Muscle of arm (tissue), 14 donors: Measurements from ENCODE around the gene SDHAF3. TPM values are rescaled to one million over a fixed set of nuclear protein-coding genes. Genes with fewer than 3 reads are reported as not detected.
A peak's percentile ranks its signal among the peaks of the same experiment; 100 is the strongest.
"Not testable (repeated sequence)": the region's sequence is repeated elsewhere in the genome, so short reads cannot be mapped to it uniquely, and the experiment has no call there.

Experiments used
- DNase-seq: peaks from one replicate; pipeline ENCODE4 v3.0.0-alpha.2; 2013
- long read RNA-seq, 11 donors: transcript quantifications; one replicate each; lab custom pipeline, GENCODE V29; 2026
- polyA plus RNA-seq, 12 donors: library from polyadenylated mRNA; unstranded; fragments of 120-200 nt; gene quantifications; one replicate each; pipeline ENCODE4 v1.2.1, GENCODE V29; 2013; ENCODE audit not compliant: insufficient read length in 12 of 12

Gene SDHAF3
- 10 to 100 TPM in 11 of 12 donors, not detected in 1; 18.6 to 35.4 (median 22.6) TPM for polyA plus RNA-seq
- long read RNA-seq, donor 1, transcript SDHAF3-202 (2 exons, 2,060 nt), result major isoform, 21 of 21 reads
- long read RNA-seq, donor 1, partial matches to known transcripts, result 0 of 21 reads
- long read RNA-seq, donor 1, other reads (novel, unspliced or antisense), result 0 of 21 reads
- long read RNA-seq, donor 2, transcript SDHAF3-202 (2 exons, 2,060 nt), result major isoform, 33 of 38 reads
- long read RNA-seq, donor 2, partial matches to known transcripts, result 0 of 38 reads
- long read RNA-seq, donor 2, other reads (novel, unspliced or antisense), result 5 of 38 reads
- long read RNA-seq, donor 3, transcript SDHAF3-202 (2 exons, 2,060 nt), result major isoform, 10 of 10 reads
- long read RNA-seq, donor 3, partial matches to known transcripts, result 0 of 10 reads
- long read RNA-seq, donor 3, other reads (novel, unspliced or antisense), result 0 of 10 reads
- long read RNA-seq, donor 4, transcript SDHAF3-202 (2 exons, 2,060 nt), result major isoform, 7 of 7 reads
- long read RNA-seq, donor 4, partial matches to known transcripts, result 0 of 7 reads
- long read RNA-seq, donor 4, other reads (novel, unspliced or antisense), result 0 of 7 reads
- long read RNA-seq, donor 5, transcript SDHAF3-202 (2 exons, 2,060 nt), result major isoform, 22 of 22 reads
- long read RNA-seq, donor 5, partial matches to known transcripts, result 0 of 22 reads
- long read RNA-seq, donor 5, other reads (novel, unspliced or antisense), result 0 of 22 reads
- long read RNA-seq, donor 6, transcript SDHAF3-202 (2 exons, 2,060 nt), result major isoform, 12 of 12 reads
- long read RNA-seq, donor 6, partial matches to known transcripts, result 0 of 12 reads
- long read RNA-seq, donor 6, other reads (novel, unspliced or antisense), result 0 of 12 reads
- long read RNA-seq, donor 7, transcript SDHAF3-202 (2 exons, 2,060 nt), result major isoform, 12 of 12 reads
- long read RNA-seq, donor 7, partial matches to known transcripts, result 0 of 12 reads
- long read RNA-seq, donor 7, other reads (novel, unspliced or antisense), result 0 of 12 reads
- long read RNA-seq, donor 8, transcript SDHAF3-202 (2 exons, 2,060 nt), result major isoform, 20 of 20 reads
- long read RNA-seq, donor 8, partial matches to known transcripts, result 0 of 20 reads
- long read RNA-seq, donor 8, other reads (novel, unspliced or antisense), result 0 of 20 reads
- long read RNA-seq, donor 9, transcript SDHAF3-202 (2 exons, 2,060 nt), result major isoform, 7 of 7 reads
- long read RNA-seq, donor 9, partial matches to known transcripts, result 0 of 7 reads
- long read RNA-seq, donor 9, other reads (novel, unspliced or antisense), result 0 of 7 reads
- long read RNA-seq, donor 10, transcript SDHAF3-202 (2 exons, 2,060 nt), result major isoform, 20 of 20 reads
- long read RNA-seq, donor 10, partial matches to known transcripts, result 0 of 20 reads
- long read RNA-seq, donor 10, other reads (novel, unspliced or antisense), result 0 of 20 reads
- long read RNA-seq, donor 11, transcript SDHAF3-202 (2 exons, 2,060 nt), result major isoform, 17 of 17 reads
- long read RNA-seq, donor 11, partial matches to known transcripts, result 0 of 17 reads
- long read RNA-seq, donor 11, other reads (novel, unspliced or antisense), result 0 of 17 reads

- peak; percentile 98 for DNase-seq
Measured at GRCh38 chr7:97117372-97118188, at the start of gene SDHAF3. Gene SDHAF3 (plus strand): TSS chr7:97117698. CDS start chr7:97117724, 26 bp downstream.

DNA sequence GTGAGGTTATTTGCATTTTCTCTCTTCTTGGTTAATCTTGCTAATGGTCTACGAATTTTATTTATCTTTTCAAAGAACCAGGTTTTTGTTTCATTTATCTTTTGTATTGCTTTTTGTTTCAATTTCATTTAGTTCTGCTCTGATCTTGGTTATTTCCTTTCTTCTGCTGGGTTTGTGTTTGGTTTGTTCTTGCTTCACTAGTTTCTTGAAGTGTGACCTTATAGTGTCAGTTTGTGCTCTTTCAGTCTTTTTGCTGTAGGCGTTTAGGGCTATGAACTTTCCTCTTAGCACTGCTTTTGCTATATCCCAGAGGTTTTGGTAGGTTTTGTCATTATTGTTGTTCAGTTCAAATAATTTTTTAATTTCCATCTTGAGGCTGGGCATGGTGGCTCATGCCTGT, 45.5 kb upstream of the SDHAF3 start:
- not testable (repeated sequence) for DNase-seq

DNA sequence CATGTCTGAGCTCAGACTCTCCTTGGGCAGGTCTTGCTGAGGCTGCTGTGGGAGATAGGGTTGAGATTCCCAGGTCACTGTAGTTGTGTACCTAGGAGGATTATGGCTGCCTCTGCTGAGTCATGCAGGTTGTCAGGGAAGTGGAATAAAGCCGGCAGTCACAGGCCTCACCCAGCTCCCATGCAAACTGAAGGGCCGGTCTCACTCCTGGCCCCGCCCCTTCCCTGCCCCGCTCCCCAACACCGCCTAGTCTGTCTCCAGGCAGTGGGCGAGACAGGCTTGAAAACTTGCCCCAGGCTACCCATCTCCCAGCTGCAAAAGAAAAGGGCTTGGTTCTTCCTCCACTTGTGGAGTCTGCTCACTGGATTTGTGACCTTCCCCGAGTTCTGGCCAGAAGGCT, 41.6 kb upstream of the SDHAF3 start:
- no peak for DNase-seq

DNA sequence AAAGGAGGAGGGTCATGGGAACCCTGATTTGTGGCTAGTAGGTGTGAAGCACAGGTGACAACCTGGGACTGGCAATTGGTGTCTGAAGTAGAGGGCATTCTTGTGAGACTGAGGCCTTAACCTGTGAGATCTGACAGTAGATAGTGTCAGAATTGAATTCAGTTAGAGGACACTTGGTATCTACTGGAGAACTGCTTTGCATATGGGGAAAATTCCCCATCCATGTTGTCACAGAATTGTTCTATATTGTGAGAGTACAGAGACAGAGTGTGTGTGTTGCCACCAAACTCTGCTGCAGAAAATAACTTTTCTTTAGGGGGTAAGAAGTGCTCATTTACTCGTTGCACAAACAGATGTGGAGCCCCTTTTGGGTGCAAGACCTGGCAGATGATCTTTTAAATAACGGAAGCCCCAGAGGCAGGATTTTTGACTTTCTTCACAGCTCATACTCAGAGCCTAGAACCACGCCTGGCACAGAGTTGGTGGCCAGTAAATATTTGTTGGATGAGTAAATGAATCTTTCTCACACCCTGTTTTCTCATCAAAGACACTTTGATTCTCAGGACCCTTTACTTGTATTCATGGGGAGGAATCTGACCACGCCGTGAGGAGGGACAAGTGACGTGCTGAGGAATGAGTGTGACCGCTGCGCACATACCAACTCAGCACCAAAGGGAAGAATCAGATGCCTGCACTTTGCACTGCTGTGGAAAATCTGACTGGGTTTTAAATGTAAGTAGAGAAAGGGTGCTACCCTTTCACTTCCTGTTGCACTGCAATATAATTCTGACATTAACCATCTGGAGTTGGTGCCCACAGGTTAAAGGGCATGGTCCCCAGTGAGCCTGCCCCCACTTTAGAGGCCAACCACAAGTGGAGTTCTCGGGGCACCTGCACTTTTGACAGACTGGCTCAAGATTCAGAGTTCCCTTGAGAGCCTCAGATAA, 39.2 kb upstream of the SDHAF3 start:
- no peak for DNase-seq

DNA sequence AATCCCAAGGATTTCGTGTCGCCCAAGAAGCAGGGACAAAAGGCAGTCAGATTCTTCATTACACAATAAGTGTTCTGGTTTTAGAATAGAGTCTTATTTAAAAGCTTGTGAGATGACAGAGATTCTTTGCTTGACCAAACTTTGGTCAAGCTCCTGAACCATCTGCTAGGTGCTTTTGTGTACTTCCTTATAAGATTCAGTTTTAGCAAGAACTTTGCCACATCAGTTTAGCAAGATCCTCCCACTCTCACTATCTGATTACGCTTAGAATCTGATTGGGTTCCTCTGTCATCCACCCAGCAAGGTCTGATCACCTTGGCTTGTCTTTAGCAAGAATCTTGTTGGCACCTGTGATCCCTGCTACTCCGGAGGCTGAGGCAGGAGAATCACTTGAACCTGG, 38.2 kb upstream of the SDHAF3 start:
- no peak for DNase-seq

DNA sequence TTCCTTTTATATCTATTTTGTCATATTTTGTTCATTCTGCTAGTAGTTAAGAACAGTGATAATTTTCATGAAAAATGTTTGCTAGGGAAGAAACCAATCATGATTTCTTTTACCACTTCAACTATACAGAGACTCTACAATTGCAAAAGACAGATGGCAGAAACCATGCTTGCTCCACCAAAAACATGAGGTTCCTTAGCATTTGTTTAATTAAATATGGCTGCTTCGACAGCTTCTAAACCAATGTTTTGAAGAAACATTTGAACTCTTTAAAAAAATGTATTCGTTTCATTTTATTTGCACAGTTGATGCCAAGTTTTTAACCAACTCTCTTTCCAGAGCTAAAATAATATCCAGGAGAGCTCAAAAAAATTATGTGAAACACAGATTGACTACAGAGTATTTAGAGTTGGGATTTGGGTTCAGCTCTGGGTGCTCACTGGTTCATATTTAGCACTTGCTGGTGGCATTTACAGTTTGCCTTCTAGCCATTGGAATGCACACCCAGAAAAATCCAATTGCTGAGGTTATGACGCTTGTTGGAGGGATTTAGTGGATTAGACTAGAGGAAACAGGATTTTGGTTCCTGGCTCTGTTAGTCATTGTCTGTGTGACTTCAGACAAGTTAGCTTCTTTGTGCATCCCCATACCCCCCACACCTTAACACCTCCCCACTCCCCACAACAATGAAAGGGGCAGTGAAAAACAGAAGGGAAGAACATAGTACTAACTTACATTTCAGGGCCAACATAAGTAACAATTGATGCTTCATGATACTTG, 35.8 kb upstream of the SDHAF3 start:
- DNase-seq, result no peak

DNA sequence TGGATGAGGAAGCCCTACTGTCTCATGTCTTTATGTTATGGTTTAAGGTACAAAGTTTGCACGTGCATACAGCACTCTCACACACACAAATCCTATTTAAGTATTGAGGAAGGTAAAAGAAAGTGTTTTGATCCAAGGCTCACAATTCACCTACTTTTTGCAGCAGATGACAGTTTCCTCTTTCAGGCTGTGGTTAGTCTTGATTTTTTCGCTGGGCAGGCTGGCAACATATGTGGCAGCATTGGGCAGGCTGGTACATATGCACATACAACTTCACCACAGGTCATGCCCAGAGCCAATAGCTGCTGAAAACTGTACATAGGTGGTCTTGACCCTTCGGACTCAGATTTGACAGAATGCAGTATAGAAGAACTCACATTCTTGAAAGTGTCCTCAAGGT, 29.1 kb upstream of the SDHAF3 start:
- no peak for DNase-seq

DNA sequence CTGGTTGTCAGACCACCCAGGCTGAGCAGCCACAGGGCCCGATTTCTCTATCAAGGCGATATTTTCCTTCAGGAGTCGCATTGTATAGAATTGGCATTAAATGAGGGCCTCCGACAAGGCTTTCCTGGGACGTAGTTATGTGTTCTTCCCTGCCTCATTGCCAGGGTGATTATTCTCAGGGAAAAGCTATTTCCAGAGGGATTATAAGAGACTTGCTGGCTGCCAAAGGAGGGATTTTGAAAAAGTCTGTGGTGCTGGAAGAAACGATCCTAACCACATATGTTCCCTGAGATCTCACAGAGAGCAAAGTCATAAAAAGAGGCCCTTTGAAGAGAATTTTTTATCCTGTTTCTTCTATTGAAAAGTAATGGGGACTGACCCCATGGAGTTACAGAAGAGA, 27.7 kb upstream of the SDHAF3 start:
- DNase-seq, result no peak

DNA sequence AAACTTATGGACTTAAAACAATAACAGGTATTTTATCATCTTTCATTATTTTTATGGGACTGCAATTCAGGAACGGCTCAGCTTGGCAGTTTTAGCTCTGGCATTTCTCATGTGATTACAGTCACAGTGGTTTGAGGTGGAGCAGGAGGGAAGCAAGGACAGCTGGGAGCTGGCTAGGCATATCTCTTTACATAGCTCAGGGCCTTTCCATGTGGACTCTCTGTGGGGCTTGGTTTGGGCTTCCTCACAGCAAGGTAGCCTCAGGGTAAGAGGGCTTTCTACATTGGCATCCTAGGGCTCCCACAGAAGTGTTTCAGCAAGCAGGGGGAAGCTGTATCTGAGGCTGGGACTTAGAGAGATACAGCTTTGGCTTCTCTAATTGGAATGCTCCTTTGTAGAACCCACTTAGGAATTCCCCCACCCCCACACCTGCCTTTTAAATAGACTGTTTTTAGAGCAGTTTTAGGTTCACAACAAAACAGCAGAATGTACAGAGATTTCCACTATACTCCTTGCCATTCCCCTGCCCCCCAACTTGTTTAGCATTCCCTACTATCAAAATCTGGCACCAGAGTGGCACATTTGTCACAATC, 26.6 kb upstream of the SDHAF3 start:
- no peak for DNase-seq

- no peak for DNase-seq
Measured at GRCh38 chr7:97094284-97094930, 23.1 kb upstream of the SDHAF3 start.

DNA sequence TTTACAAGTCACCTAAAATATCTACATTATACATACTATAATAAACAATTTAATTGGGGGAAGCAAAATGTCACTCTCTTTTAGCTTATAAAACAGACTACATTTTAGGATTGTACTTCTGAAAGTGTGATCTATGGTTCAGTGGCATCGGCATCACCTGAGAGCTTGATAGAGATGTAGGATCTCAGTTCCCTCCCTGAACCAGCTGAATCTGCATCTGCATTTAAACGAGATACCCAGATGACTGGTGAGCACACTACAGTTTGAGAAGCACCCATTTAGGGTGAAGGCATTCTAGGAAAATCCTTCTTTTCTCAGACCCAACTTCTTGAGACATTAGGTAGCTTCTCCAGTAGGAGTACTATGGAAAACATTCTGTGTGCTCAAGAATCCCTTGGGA, 21.5 kb upstream of the SDHAF3 start:
- DNase-seq, result no peak

DNA sequence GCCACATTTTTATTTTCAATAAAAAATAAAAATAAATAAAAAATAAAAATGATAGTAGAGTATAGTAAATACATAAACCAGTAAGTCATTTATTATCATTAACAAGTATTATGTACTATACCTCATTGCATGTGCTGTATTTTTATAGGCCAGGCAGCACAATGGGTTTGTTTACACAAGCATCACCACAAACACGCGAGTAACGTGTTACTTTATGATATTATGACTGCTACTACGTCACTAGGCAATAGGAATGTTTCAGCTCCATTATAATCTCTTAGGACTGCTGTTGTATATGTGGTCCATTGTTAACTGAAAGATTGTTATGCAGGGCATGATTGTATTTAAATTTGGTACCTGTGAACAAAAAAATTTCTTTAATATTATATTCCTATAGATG, 20.8 kb upstream of the SDHAF3 start:
- no peak for DNase-seq

DNA sequence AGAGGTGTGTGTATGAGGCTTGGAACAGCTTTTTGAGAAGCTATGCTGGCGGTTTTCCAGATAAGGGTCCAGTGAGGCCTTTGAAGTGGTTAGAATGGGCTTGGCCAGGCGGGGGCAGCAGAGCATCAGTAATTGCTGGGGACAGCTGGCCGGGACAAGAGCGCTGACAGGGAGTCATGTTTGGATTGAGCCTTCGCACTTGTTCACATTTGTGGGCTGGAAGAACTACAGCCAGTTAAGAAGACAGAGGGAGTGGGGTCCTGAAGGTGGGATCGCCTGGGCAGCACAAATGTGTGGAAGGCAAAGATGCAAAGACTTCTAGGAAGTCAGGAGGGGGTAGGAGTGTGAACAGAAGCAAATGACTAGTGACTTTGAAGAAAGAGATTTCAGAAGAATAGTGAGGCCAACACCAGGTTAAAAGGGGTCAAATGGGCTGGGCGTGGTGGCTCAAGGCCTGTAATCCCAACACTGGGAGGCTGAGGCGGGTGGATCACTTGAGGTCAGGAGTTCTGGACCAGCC, 12.7 kb upstream of the SDHAF3 start:
- peak; percentile 64 for DNase-seq

DNA sequence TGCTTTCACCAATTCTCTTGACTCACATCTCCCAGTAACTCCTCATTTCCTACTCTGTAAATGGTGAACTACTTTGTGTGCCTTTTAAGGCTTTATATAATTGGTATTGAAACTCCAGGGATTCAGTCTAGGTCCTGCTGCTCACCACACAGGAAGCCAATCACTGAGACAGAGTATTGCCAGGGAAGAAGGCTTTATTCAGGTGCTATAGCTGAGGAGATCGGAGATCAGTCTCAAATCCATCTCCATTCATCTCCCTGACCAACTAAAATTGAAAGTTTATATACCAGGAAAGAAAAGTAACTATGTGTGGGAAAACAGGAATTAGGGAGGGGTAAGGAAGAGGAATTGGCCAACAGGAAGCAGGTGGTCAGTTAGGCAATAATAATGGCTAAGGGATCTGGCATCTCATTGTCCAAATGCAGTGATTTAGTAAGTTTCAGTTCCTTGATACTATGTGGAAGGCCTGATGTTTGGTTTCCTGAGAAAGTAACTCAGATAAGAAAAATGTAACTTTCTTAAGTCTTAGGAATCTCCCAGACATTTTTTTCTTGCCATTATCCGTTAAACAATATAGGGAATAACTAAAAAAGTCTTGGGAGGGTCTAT, 10.2 kb upstream of the SDHAF3 start:
- DNase-seq, result no peak

DNA sequence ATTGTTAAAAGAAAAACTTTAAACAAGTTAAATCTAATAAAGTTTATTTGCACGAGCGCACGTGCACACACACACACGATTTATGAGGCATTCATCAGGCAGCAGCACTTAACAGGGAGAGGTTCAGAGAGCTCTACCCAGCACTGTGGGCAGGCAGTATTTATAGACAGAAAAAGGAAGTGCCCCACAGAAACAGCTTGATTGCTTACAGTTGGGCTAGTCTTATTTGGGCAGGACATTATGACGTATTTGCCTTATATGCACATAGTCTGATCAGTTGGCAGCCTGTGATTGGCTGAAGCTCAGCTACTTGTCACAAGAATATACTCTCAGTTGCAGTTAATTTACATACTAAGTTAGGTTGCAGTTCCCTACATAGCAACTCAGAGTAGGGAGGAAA, 1.2 kb upstream of the SDHAF3 start:
- no peak for DNase-seq

GRCh38 chr7:97117035-97117371, 495 bp upstream of the SDHAF3 start:
- no peak for DNase-seq
